HG02759 (cell line): ENCODE data around the gene NUCB1.

Experiments used
- ATAC-seq: cut with Tn5 transposase; IDR thresholded peaks from one replicate; pipeline ENCODE4 v1.9.1; 2021; ENCODE audit warnings: mild to moderate bottlenecking, moderate library complexity; ENCODE audit not compliant: unreplicated experiment

The NUCB1 gene

DNA sequence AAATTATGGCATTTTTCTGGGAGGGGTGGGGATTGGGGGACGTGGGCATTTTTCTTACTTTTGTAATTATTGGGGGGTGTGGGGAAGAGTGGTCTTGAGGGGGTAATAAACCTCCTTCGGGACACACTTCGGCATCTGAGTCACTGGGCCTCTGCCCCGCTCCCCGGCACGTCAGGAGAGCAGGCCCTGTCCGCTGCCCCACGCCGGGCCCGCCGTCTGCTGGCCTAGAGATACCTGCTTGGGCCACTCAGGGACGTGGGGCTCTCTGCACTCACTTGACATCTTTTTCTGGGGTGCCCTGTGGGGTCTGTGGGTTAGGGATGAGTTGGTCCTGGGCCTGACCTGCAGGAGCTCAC lies 61.5 kb downstream of the NUCB1 start:
- no peak for ATAC-seq

GRCh38 chr19:48962029-48962848 lies 62.1 kb downstream of the NUCB1 start:
- no peak for ATAC-seq

DNA sequence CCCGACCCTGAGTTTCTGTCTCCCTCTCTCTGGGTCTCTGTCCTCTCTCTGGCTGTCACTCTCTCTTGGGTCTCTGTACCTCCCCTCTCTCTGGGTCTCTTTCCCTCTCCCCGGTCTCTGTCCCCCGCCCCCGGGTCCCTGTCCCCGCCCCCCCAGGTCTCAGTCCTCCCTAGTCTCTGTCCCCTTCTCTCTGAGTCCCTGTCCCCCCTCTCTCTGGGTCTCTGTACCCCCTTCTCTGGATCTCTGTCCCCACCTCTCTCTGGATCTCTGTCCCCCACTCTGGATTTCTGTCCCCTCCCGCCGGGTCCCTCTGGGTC lies 62.7 kb downstream of the NUCB1 start:
- ATAC-seq: no peak

GRCh38 chr19:48963371-48964204 lies 63.5 kb downstream of the NUCB1 start:
- peak; percentile 34 for ATAC-seq

- ATAC-seq: no peak
These were observed 64.3 kb downstream of the NUCB1 start for GRCh38 chr19:48964205-48965039.

DNA sequence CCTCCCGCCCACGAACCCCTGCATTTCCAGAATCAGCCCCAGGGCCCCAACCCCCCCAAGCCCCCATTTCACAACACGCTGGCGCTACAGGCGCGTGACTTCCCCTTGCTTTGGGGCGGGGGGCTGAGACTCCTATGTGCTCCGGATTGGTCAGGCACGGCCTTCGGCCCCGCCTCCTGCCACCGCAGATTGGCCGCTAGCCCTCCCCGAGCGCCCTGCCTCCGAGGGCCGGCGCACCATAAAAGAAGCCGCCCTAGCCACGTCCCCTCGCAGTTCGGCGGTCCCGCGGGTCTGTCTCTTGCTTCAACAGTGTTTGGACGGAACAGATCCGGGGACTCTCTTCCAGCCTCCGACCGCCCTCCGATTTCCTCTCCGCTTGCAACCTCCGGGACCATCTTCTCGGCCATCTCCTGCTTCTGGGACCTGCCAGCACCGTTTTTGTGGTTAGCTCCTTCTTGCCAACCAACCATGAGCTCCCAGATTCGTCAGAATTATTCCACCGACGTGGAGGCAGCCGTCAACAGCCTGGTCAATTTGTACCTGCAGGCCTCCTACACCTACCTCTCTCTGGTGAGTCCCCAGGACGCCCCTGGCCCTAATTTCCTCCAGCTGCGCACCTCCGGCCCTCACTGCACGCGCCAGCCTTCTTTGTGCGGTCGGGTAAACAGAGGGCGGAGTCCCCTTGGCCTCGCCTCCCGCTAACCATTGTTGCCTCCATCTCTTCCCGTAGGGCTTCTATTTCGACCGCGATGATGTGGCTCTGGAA lies 65.1 kb downstream of the NUCB1 start, which contains the start of gene FTL:
Gene FTL, plus strand, starts transcription at position 270 of the 766 bp plus-strand sequence. Its CDS starts 199 bp downstream, at position 469.
- peak; percentile 73 for ATAC-seq

- ATAC-seq: peak; percentile 24
These were observed 65.9 kb downstream of the NUCB1 start for GRCh38 chr19:48965806-48966540.

DNA sequence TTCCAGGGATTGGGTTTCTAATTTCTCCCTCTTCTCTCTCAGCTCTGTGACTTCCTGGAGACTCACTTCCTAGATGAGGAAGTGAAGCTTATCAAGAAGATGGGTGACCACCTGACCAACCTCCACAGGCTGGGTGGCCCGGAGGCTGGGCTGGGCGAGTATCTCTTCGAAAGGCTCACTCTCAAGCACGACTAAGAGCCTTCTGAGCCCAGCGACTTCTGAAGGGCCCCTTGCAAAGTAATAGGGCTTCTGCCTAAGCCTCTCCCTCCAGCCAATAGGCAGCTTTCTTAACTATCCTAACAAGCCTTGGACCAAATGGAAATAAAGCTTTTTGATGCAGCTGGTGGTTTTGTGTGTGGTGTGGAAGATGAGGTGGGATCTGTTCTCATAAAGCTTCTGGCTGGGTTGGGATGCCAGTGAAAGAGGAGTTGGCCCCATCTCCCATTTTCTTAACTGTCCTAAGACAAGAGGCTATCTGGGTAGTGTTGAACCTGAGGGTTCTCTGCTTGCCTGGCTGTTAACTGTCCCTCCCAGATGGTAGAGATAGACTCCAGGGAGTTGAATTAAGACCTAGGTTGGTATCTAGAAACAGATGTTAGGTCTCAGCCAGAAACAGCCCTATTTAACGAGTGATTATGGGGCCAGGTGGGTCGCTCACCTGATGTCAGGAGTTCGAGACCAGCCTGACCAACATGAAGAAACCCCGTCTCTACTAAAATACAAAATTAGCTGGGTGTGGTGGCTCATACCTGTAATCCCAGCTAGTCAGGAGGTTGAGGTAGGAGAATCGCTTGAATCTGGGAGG lies 66.6 kb downstream of the NUCB1 start:
- no peak for ATAC-seq

DNA sequence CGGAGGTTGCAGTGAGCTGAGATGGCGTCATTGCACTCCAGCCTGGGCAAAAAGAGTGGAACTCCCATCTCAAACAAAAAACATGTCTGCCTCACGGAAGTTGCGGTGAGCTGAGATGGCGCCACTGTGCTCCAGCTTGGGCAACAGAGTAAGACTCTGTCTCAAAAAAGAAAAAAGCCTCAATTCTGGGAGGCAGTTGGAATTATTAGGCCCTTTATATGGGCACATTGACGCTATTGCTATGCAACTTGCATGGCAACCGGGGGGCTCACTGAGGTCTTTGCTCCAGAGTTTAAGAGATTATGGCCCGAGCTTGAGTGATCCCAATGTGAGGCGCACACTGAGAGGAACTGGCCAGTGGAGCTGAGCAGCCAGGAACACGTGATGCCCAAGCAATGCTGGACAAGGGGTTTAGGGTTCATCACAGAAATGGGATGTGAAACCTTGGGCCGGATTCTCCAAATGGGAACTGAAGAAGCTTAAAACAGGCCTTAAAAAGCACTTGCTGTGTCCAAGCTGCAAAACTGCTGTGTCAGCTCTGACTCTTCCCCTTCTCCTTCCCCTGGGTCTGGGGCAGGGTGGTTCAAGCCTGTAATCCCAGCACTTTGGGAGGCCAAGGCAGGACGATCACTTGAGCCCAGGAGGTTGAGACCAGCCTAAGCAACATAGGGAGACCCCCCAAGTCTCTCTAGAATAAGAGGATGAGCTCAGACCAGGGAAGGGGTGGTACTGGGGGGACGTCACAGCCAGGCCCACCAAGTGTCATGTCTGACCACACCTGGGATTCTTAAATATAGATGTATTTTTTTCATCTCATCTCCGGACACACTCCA lies 67.5 kb downstream of the NUCB1 start:
- ATAC-seq: no peak

DNA sequence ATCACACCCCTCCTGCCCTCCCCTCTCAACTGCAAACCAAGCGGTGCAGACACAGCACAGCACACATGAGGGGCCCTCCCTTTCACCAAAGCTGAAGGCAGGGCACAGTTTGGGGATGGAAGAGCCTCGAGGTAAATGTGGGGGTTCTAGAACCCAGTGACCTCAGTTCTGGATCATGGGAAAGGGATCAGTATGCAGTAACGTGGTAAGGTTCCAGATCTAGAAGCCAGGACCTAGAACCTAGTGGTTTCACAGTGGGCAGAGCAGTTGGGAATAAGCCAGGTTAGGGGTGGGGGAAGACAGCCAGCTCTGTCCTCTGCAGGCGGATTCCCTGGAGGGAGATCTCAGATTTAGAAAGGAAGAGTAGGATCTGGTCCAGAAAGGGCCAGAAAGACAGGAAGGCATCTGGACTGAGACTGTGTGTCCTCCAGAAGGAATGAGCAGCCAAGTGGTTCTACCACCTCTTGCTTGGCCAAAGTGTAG lies 68.1 kb downstream of the NUCB1 start:
- ATAC-seq: no peak

DNA sequence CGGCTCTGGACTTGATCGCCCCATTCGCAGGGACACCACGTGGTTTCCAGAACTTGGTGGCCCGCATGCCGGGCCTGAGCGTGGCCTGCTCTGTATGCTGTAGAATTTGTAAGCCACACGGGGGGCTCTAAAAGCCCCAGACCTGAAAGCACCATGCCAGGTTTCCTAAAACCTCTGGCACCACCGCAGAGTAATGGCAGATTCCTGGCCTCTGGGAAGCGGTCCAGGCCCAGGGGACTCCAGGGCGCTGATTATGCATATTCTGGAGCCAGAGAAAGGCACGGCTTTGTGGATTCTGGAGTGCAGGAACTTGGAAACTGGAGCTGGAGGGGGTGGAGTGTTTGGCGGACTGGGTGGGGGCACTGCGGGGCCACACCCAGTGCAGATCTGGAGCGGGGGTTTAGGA lies 68.7 kb downstream of the NUCB1 start:
- no peak for ATAC-seq

- no peak for ATAC-seq
These were observed 69.4 kb downstream of the NUCB1 start for GRCh38 chr19:48969276-48970138.

DNA sequence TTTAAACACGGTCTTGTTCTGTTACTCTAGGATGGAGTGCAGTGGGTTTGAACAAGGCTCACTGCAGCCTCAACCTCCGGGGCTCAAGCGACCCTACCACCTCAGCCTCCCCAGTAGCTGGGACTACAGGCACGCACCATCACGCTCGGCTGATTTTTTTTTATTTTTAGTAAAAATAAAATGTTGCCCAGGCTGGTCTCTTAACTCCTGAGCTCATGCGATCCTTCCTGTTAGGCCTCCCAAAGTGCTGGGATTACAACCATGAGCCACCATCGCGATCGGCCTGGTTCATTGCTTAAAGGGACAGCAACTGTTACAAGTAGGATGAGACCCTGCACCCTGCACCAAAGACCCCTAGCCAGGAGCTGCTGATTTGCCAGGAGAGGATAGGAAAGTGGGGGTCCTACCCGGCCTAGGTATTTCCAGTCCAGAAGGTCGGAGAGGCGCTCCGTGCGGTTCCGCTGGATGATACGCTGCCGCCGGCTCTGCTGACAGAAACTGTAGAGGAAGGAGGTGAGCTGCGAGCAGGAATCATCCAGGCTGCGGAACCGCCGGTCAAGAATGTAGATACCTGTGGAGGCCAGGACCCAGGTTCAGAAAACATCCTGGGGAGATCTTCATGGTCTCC lies 70.1 kb downstream of the NUCB1 start:
- no peak for ATAC-seq

- ATAC-seq: no peak
These were observed 70.8 kb downstream of the NUCB1 start for GRCh38 chr19:48970923-48971395.
